ENCODE results near the gene CBLC.

DNA sequence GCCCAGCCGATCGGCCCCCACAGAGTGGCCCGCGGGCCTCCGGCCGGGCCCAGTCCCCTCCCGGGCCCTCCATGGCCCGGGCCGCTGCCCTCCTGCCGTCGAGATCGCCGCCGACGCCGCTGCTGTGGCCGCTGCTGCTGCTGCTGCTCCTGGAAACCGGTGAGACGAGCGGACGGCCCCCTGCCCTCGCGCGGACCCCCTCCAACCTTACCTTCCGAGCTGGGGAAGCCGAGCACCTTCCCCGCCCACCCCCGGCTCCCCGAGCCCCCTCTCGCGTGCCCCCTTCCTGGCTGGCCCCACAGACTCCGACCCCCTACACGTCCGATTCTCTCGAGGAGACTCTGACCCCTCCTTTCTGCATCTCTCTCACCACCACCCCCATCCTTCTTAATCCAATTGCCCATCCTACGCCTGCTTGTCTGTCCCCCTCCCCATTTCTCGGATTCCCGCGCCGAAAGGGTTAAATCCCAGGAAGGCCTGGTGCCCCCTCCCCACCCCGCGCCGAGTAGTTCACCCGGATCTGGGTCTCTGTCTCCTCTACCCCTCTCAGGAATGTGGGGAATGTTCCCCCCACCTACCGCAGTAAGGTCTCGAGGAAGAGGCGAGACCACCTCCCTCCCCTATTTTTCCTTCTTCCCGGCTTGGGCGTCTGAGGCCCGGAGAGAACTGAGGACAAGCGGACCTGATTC lies 68.9 kb downstream of the CBLC start:
- TF ChIP-seq, protein P1, sequence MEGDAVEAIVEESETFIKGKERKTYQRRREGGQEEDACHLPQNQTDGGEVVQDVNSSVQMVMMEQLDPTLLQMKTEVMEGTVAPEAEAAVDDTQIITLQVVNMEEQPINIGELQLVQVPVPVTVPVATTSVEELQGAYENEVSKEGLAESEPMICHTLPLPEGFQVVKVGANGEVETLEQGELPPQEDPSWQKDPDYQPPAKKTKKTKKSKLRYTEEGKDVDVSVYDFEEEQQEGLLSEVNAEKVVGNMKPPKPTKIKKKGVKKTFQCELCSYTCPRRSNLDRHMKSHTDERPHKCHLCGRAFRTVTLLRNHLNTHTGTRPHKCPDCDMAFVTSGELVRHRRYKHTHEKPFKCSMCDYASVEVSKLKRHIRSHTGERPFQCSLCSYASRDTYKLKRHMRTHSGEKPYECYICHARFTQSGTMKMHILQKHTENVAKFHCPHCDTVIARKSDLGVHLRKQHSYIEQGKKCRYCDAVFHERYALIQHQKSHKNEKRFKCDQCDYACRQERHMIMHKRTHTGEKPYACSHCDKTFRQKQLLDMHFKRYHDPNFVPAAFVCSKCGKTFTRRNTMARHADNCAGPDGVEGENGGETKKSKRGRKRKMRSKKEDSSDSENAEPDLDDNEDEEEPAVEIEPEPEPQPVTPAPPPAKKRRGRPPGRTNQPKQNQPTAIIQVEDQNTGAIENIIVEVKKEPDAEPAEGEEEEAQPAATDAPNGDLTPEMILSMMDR (IDR thresholded peaks at IDR 0.05) = no peak
- TF ChIP-seq POLR2AphosphoS5 (IDR thresholded peaks at IDR 0.05) = no peak
